GM23338 (cell line): ENCODE results near the gene NEB. TPM values are rescaled to one million over a fixed set of nuclear protein-coding genes. Genes with fewer than 3 reads are reported as not detected.
A peak's percentile ranks its signal among the peaks of the same experiment; 100 is the strongest.

Experiments used
- ATAC-seq: fragments of 200-7000 bp; cut with Tn5 transposase; 3 replicates; pipeline ENCODE4 v1.9.1; 2020
- DNase-seq: peaks from one replicate; pipeline ENCODE4 v3.0.0-alpha.2; 2015; ENCODE audit warnings: low spot score
- H2AFZ ChIP-seq: fragments of 200-600 bp; sonication (generic); 2 replicates; pipeline ENCODE4 v1.8.0; 2016; ENCODE audit warnings: antibody characterized with exemption, mild to moderate bottlenecking, moderate library complexity
- H3F3A ChIP-seq: fragments of 200-600 bp; sonication (generic); replicated peaks from 2 replicates; pipeline ENCODE4 v1.8.0; 2017; ENCODE audit warnings: antibody characterized with exemption, mixed run types, low read depth
- H3K27ac ChIP-seq: fragments of 200-600 bp; sonication (generic); 2 replicates; pipeline ENCODE4 v1.6.1; 2016; ENCODE audit warnings: low read depth
- H3K27me3 ChIP-seq: fragments of 200-600 bp; sonication (generic); 2 replicates; pipeline ENCODE4 v1.8.0; 2016; ENCODE audit warnings: mild to moderate bottlenecking, mixed run types, moderate library complexity; ENCODE audit not compliant: insufficient read depth
- H3K36me3 ChIP-seq: fragments of 200-600 bp; sonication (generic); 2 replicates; pipeline ENCODE4 v1.8.0; 2016; ENCODE audit warnings: mild to moderate bottlenecking; ENCODE audit not compliant: insufficient read depth
- H3K4me1 ChIP-seq: fragments of 200-600 bp; sonication (generic); 2 replicates; pipeline ENCODE4 v1.8.0; 2016; ENCODE audit warnings: mild to moderate bottlenecking, moderate library complexity; ENCODE audit not compliant: insufficient read depth
- H3K4me2 ChIP-seq: fragments of 200-600 bp; sonication (generic); 2 replicates; pipeline ENCODE4 v1.7.1; 2017; ENCODE audit warnings: mixed run types
- H3K4me3 ChIP-seq: fragments of 200-600 bp; sonication (generic); 2 replicates; pipeline ENCODE4 v1.6.1; 2016; ENCODE audit warnings: mixed run types
- H3K79me2 ChIP-seq: fragments of 200-600 bp; sonication (generic); replicated peaks from 2 replicates; pipeline ENCODE4 v1.8.0; 2017; ENCODE audit warnings: mild to moderate bottlenecking; ENCODE audit not compliant: insufficient read depth
- H3K9me2 ChIP-seq: fragments of 200-600 bp; sonication (generic); 2 replicates; pipeline ENCODE4 v1.8.0; 2017; ENCODE audit not compliant: insufficient read depth
- H4K20me1 ChIP-seq: fragments of 200-600 bp; sonication (generic); replicated peaks from 2 replicates; pipeline ENCODE4 v1.8.0; 2017; ENCODE audit warnings: mild to moderate bottlenecking; ENCODE audit not compliant: insufficient read depth
- H3K27ac Mint-ChIP-seq: 2 replicates; pipeline ENCODE4 v1.8.0; 2020; ENCODE audit warnings: inconsistent platforms, mild to moderate bottlenecking, moderate library complexity, mixed read lengths
- H3K27me3 Mint-ChIP-seq: 3 replicates; pipeline ENCODE4 v1.8.0; 2022; ENCODE audit warnings: low read depth, mild to moderate bottlenecking, moderate library complexity, mixed read lengths, inconsistent platforms; ENCODE audit not compliant: insufficient read depth, poor library complexity
- H3K36me3 Mint-ChIP-seq: 3 replicates; pipeline ENCODE4 v1.8.0; 2021; ENCODE audit warnings: low read depth, mild to moderate bottlenecking, inconsistent platforms, moderate library complexity, mixed read lengths
- H3K4me1 Mint-ChIP-seq: 3 replicates; pipeline ENCODE4 v1.8.0; 2020; ENCODE audit warnings: mild to moderate bottlenecking, inconsistent platforms, mixed read lengths
- H3K4me3 Mint-ChIP-seq: 3 replicates; pipeline ENCODE4 v1.8.0; 2021; ENCODE audit warnings: moderate library complexity, mild to moderate bottlenecking, inconsistent platforms, mixed read lengths
- H3K9me3 Mint-ChIP-seq: 3 replicates; pipeline ENCODE4 v1.8.0; 2020; ENCODE audit warnings: moderate library complexity, mild to moderate bottlenecking, inconsistent platforms, mixed read lengths
- CREB1 ChIP-seq: fragments of 250-450 bp; sonication (Bioruptor Pico); IDR thresholded peaks from 2 replicates; pipeline ENCODE4 v1.5.0; 2020; ENCODE audit warnings: low read depth, mild to moderate bottlenecking, moderate library complexity
- CTCF ChIP-seq, 2 experiments: fragments of 200-600 bp in 1 of 2; sonication (generic) in 1 of 2; conservative IDR thresholded peaks; 2 replicates each; pipeline versions ENCODE4 v1.5.1 to v1.6.1; 2016 to 2017; ENCODE audit warnings: antibody characterized with exemption in 2 of 2, low read depth in 2 of 2, mild to moderate bottlenecking in 2 of 2, moderate library complexity in 1 of 2
- ETS1 ChIP-seq: IDR thresholded peaks from 2 replicates; pipeline ENCODE4 v1.6.1; 2016; ENCODE audit warnings: antibody characterized with exemption
- EZH2 ChIP-seq: fragments of 200-600 bp; sonication (generic); IDR thresholded peaks from one replicate; pipeline ENCODE4 v1.8.0; 2017; ENCODE audit warnings: antibody characterized with exemption, mild to moderate bottlenecking, low read depth; ENCODE audit not compliant: unreplicated experiment
- EZH2phosphoT487 ChIP-seq: fragments of 200-600 bp; sonication (generic); IDR thresholded peaks from one replicate; pipeline ENCODE4 v1.8.1; 2018; ENCODE audit warnings: antibody characterized with exemption; ENCODE audit not compliant: unreplicated experiment
- JUNB ChIP-seq: IDR thresholded peaks from one replicate; pipeline ENCODE4 v1.6.1; 2016; ENCODE audit warnings: antibody characterized with exemption; ENCODE audit not compliant: unreplicated experiment
- NANOG ChIP-seq: IDR thresholded peaks from 2 replicates; pipeline ENCODE4 v1.6.1; 2016; ENCODE audit warnings: antibody characterized with exemption, borderline replicate concordance
- POLR2AphosphoS5 ChIP-seq: IDR thresholded peaks from 2 replicates; pipeline ENCODE4 v1.6.1; 2016; ENCODE audit warnings: antibody characterized with exemption, low read depth
- REST ChIP-seq: IDR thresholded peaks from one replicate; pipeline ENCODE4 v1.6.1; 2018; ENCODE audit warnings: antibody characterized with exemption; ENCODE audit not compliant: unreplicated experiment
- STAT1 ChIP-seq: IDR thresholded peaks from one replicate; pipeline ENCODE4 v1.6.1; 2016; ENCODE audit warnings: antibody characterized with exemption; ENCODE audit not compliant: unreplicated experiment
- ZNF114 ChIP-seq: fragments of 250-450 bp; sonication (Bioruptor Pico); IDR thresholded peaks from 2 replicates; pipeline ENCODE4 v1.5.0; 2020; ENCODE audit warnings: mild to moderate bottlenecking, moderate library complexity
- ZNF331 ChIP-seq: fragments of 250-450 bp; sonication (Bioruptor Pico); IDR thresholded peaks from 2 replicates; pipeline ENCODE4 v1.5.0; 2020; ENCODE audit warnings: low read depth, mild to moderate bottlenecking, moderate library complexity
- ZNF462 ChIP-seq: fragments of 250-450 bp; sonication (Bioruptor Pico); IDR thresholded peaks from 2 replicates; pipeline ENCODE4 v1.5.0; 2020; ENCODE audit warnings: mild to moderate bottlenecking, moderate library complexity
- polyA plus RNA-seq: library from polyadenylated mRNA; unstranded; fragments of >200 nt; fragmentation: Nextera tagmentation; extraction: Ambion mirVana; gene quantifications from 2 replicates; pipeline ENCODE4 v1.2.1, GENCODE V29; 2016
- total RNA-seq: library from RNA; depleted of rRNA; stranded (reverse); fragments of >200 nt; shearing (Covaris generic); gene quantifications from 2 replicates; pipeline ENCODE4 v1.2.3, GENCODE V29; 2014

NEB gene
- total and polyA plus RNA-seq, 2 experiments from 2014 or later: 6.2 to 13.7 TPM

GRCh38 chr2:151506170-151506569, 228.1 kb downstream of the NEB start (continued):
- TF ChIP-seq EZH2phosphoT487 (no peak), STAT1 (no peak)

GRCh38 chr2:151498178-151498577, 236.1 kb downstream of the NEB start:
- Mint-ChIP-seq H3K36me3 (no peaks in the 10 kb centered on the region), H3K4me1 (peaks cover 27% of the 10 kb centered on the region; the same call in 2 of the 3 replicates), H3K9me3 (no peaks in the 10 kb centered on the region), H3K27ac (peak overlapping the region; percentile 74), H3K4me3 (no peak overlapping the region), H3K27me3 (peaks cover 2% of the 10 kb centered on the region)
- Histone ChIP-seq H3K4me2 (no peak overlapping the region), H4K20me1 (no peaks in the 10 kb centered on the region), H3K9me2 (no peaks in the 10 kb centered on the region), H3K36me3 (no peaks in the 10 kb centered on the region), H3K27me3 (no peaks in the 10 kb centered on the region), H3K4me3 (no peak overlapping the region), H3F3A (no peaks in the 10 kb centered on the region), H3K79me2 (no peaks in the 10 kb centered on the region), H2AFZ (no peak overlapping the region), H3K27ac (peak overlapping the region; percentile 39), H3K4me1 (peaks cover 15% of the 10 kb centered on the region)
- no peak for TF ChIP-seq JUNB
- no peak for TF ChIP-seq REST
- TF ChIP-seq NANOG: no peak
- TF ChIP-seq CTCF (conservative IDR thresholded peaks at IDR 0.05; ENCODE audit: low read depth in 2 of 2): no peak
- no peak for TF ChIP-seq EZH2phosphoT487
- no peak for TF ChIP-seq CREB1
- TF ChIP-seq STAT1: no peak
- TF ChIP-seq ZNF331 (CRISPR knock-in tag): no peak
- no peak for TF ChIP-seq ZNF114 (CRISPR knock-in tag)
- TF ChIP-seq POLR2AphosphoS5: no peak
- TF ChIP-seq ZNF462 (CRISPR knock-in tag): no peak
- TF ChIP-seq EZH2: no peak
- TF ChIP-seq ETS1: no peak
- DNase-seq (peak; percentile 74), ATAC-seq (peak; percentile 88)
